Activated naive CD8-positive, alpha-beta T cell treated with anti-CD3 and anti-CD28 coated beads, Interleukin-2, amount 50 U/mL, for 24 hours (primary cell): ENCODE measurements around the gene CHEK2.
A peak's percentile ranks its signal among the peaks of the same experiment; 100 is the strongest.

Experiments used
- ATAC-seq: fragments of 150-1000 bp; cut with Tn5 transposase; one replicate; pipeline ENCODE4 v1.10.0; 2021
- DNase-seq: peaks from one replicate; pipeline ENCODE4 v3.0.0; 2021
- H3K27ac Mint-ChIP-seq: one replicate; pipeline ENCODE4 v1.8.0; 2021; ENCODE audit warnings: mild to moderate bottlenecking, mixed read lengths
- H3K27me3 Mint-ChIP-seq: one replicate; pipeline ENCODE4 v1.8.0; 2021; ENCODE audit warnings: mixed read lengths
- H3K36me3 Mint-ChIP-seq: one replicate; pipeline ENCODE4 v1.8.0; 2021; ENCODE audit warnings: low read depth, mixed read lengths
- H3K4me1 Mint-ChIP-seq: one replicate; pipeline ENCODE4 v1.8.0; 2021; ENCODE audit warnings: mixed read lengths
- H3K4me3 Mint-ChIP-seq: one replicate; pipeline ENCODE4 v1.8.0; 2021; ENCODE audit warnings: mild to moderate bottlenecking, moderate library complexity, mixed read lengths
- H3K9me3 Mint-ChIP-seq: one replicate; pipeline ENCODE4 v1.8.0; 2021; ENCODE audit warnings: mixed read lengths

Gene CHEK2

GRCh38 chr22:28741785-28742561 is at the start of gene CHEK2, which contains the start of gene HSCB:
Gene CHEK2 (minus strand): TSS chr22:28741820. CDS start chr22:28734721, 7,099 bp downstream.
Gene HSCB (plus strand): TSS chr22:28742039. CDS start chr22:28742096, 57 bp downstream.
- Mint-ChIP-seq H3K4me1 (peaks cover 29% of the 10 kb centered on the region), H3K27ac (peak within 1 kb of the TSS; percentile 84)

DNA sequence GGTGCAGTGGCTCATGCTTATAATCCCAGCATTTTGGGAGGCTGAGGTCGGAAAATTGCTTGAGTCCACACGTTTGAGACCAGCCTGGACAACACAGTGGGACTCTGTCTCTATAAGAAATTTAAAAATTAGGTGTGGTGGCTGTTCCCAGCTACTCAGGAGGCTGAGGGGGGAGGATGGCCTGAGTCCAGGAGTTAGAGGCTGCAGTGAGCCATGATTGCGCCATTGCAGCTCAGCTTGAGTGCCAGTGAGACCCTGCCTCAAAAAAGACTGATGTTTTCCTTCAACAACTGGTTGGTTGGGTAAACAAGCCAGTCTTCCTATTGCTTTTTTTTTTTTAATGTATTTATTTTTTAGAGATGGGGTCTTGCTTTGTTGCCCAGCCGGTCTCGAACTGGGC is 49.5 kb upstream of the CHEK2 start:
- peaks cover 47% of the 10 kb centered on the region for H3K4me1 Mint-ChIP-seq
- peaks cover 34% of the 10 kb centered on the region for H3K36me3 Mint-ChIP-seq
- ATAC-seq, result no peak
- H3K9me3 Mint-ChIP-seq, result no peaks in the 10 kb centered on the region
- no peak overlapping the region for H3K4me3 Mint-ChIP-seq
- H3K27ac Mint-ChIP-seq, result no peak overlapping the region
- no peaks in the 10 kb centered on the region for H3K27me3 Mint-ChIP-seq
- no peak for DNase-seq

More at GRCh38 chr22:28741785-28742561, at the start of gene CHEK2, which contains the start of gene HSCB:
- Mint-ChIP-seq H3K27me3 (peaks cover 2% of the 10 kb centered on the region), H3K9me3 (no peaks in the 10 kb centered on the region), H3K4me3 (peak within 1 kb of the TSS; percentile 87), H3K36me3 (peaks cover 21% of the 10 kb centered on the region)
- ATAC-seq (peak; percentile 94), DNase-seq (peak; percentile 95)

DNA sequence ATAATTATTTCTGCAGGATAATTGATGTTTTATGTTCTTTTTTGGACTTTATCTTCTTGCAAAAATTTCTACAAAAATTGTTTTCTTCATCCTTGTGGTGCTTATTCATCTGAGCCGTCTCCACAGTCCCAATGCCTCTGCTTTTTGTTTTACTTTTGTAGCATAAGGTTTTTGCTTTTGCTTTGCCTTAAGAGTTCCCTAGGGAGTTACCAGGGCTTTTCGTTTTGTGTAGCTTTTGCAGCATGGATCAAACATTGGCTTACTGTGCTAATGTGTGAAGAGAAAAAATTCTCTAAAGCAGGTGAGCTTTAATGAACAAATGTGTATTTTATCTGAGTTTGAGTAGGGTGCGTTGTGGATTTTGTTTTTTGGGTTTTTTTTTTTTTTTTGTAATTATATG is 47.0 kb upstream of the CHEK2 start:
- Mint-ChIP-seq H3K27me3 (no peaks in the 10 kb centered on the region), H3K4me1 (peaks cover 27% of the 10 kb centered on the region), H3K9me3 (no peaks in the 10 kb centered on the region), H3K4me3 (no peak overlapping the region), H3K36me3 (peaks cover 23% of the 10 kb centered on the region), H3K27ac (peak overlapping the region; percentile 23)
- ATAC-seq (no peak), DNase-seq (no peak)

DNA sequence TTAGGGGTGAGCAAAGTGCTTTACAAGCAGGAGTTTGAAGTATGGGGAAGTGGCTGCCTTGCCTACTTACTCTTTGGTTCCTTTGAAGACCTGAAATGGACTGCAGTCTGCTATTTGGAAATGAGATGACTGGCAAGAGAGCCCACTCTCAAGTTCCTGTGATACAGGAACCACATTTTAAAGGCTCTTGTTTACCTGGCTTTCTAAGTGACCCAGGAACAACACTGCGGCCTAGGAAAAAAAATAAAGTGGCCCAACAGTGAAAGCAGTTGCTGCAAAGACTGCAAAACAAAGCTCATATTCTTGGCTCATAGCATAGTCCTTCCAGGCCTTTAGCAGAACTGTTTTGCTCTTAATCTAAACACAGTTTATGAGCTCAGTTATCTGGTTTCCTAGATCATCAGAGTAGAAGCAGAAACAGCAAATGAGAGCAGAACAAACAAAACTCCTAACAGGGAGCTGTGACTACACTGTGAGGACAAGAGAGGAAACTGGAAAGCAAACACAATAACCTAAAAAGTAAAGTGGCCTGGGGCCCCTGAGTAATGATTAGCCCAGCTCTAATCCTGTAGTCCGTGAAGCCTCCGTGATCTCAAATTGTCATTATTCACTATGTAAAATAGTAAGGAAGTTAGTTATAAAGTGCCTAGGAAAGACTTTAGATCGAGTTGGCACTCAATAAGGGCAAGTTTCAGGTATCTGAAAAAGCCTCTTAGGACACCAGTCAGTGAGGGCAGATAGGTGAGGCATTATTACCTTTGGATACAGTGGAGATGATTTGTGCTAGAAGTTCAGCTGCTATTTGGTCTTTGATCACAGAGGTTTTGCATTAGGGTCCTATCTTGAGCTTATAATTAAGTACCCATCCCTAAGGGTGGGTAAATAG is 42.4 kb upstream of the CHEK2 start:
- no peak for ATAC-seq
- no peak for DNase-seq
- H3K27me3 Mint-ChIP-seq, result no peaks in the 10 kb centered on the region
- H3K27ac Mint-ChIP-seq, result no peak overlapping the region
- no peak overlapping the region for H3K4me3 Mint-ChIP-seq
- peaks cover 31% of the 10 kb centered on the region for H3K36me3 Mint-ChIP-seq
- H3K4me1 Mint-ChIP-seq, result peaks cover 6% of the 10 kb centered on the region
- no peaks in the 10 kb centered on the region for H3K9me3 Mint-ChIP-seq

- Mint-ChIP-seq H3K27ac (no peak overlapping the region), H3K9me3 (no peaks in the 10 kb centered on the region), H3K27me3 (no peaks in the 10 kb centered on the region), H3K4me3 (no peak overlapping the region), H3K4me1 (peaks cover 11% of the 10 kb centered on the region), H3K36me3 (peaks cover 25% of the 10 kb centered on the region)
- DNase-seq (no peak), ATAC-seq (no peak)
Measured at GRCh38 chr22:28780296-28780695, 38.7 kb upstream of the CHEK2 start.

- ATAC-seq, result no peak
- no peak overlapping the region for H3K27ac Mint-ChIP-seq
- H3K9me3 Mint-ChIP-seq, result no peaks in the 10 kb centered on the region
- H3K4me1 Mint-ChIP-seq, result peaks cover 13% of the 10 kb centered on the region
- H3K36me3 Mint-ChIP-seq, result peaks cover 24% of the 10 kb centered on the region
- H3K27me3 Mint-ChIP-seq, result no peaks in the 10 kb centered on the region
- no peak for DNase-seq
- no peak overlapping the region for H3K4me3 Mint-ChIP-seq
Measured at GRCh38 chr22:28779833-28780232, 38.2 kb upstream of the CHEK2 start.

DNA sequence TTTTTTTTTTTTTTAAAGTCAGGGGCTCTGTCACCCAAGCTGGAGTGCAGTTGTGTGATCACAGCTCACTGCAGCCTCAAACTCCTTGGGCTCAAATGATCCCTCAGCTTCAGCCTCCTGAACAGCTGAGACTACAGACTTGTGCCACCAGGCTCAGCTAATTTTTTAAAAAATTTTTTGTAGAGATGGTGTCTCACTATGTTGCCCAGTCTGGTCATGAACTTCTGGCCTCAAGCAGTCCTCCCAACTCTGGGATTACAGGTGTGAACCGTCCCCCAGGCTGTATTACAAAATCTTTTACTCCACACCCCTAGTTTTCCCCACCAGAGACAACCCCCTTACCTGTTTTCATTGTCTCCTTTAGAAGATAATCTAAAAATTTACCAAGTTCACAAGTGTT is 32.8 kb upstream of the CHEK2 start:
- no peak for DNase-seq
- peak overlapping the region; percentile 98 for H3K4me3 Mint-ChIP-seq

GRCh38 chr22:28773461-28773867 is 31.8 kb upstream of the CHEK2 start:
- ATAC-seq, result peak; percentile 55
- peak overlapping the region; percentile 98 for H3K4me3 Mint-ChIP-seq
- H3K9me3 Mint-ChIP-seq, result no peaks in the 10 kb centered on the region
- peak overlapping the region; percentile 98 for H3K27ac Mint-ChIP-seq
- DNase-seq, result no peak
- no peaks in the 10 kb centered on the region for H3K27me3 Mint-ChIP-seq
- H3K36me3 Mint-ChIP-seq, result peaks cover 18% of the 10 kb centered on the region
- H3K4me1 Mint-ChIP-seq, result peaks cover 26% of the 10 kb centered on the region

More for the DNA sequence above, 32.8 kb upstream of the CHEK2 start:
- Mint-ChIP-seq H3K27ac (peak overlapping the region; percentile 40), H3K9me3 (no peaks in the 10 kb centered on the region), H3K4me1 (peaks cover 30% of the 10 kb centered on the region), H3K27me3 (no peaks in the 10 kb centered on the region), H3K36me3 (peaks cover 18% of the 10 kb centered on the region)
- no peak for ATAC-seq

- Mint-ChIP-seq H3K4me1 (peaks cover 26% of the 10 kb centered on the region), H3K27me3 (no peaks in the 10 kb centered on the region), H3K36me3 (peaks cover 18% of the 10 kb centered on the region), H3K27ac (peak within 1 kb of the TSS; percentile 98), H3K9me3 (no peaks in the 10 kb centered on the region), H3K4me3 (peak within 1 kb of the TSS; percentile 98)
- DNase-seq (peak; percentile 92), ATAC-seq (peak; percentile 93)
Measured at GRCh38 chr22:28772633-28773460, 31.2 kb upstream of the CHEK2 start, which contains the start of gene CCDC117. Gene CCDC117 (plus strand): TSS chr22:28772695. CDS start chr22:28772850, 155 bp downstream.

GRCh38 chr22:28771195-28771791 is 29.7 kb upstream of the CHEK2 start:
- DNase-seq (no peak), ATAC-seq (no peak)
- Mint-ChIP-seq H3K9me3 (no peaks in the 10 kb centered on the region), H3K36me3 (peaks cover 18% of the 10 kb centered on the region), H3K4me1 (peaks cover 26% of the 10 kb centered on the region), H3K4me3 (no peak overlapping the region), H3K27ac (no peak overlapping the region), H3K27me3 (no peaks in the 10 kb centered on the region)

DNA sequence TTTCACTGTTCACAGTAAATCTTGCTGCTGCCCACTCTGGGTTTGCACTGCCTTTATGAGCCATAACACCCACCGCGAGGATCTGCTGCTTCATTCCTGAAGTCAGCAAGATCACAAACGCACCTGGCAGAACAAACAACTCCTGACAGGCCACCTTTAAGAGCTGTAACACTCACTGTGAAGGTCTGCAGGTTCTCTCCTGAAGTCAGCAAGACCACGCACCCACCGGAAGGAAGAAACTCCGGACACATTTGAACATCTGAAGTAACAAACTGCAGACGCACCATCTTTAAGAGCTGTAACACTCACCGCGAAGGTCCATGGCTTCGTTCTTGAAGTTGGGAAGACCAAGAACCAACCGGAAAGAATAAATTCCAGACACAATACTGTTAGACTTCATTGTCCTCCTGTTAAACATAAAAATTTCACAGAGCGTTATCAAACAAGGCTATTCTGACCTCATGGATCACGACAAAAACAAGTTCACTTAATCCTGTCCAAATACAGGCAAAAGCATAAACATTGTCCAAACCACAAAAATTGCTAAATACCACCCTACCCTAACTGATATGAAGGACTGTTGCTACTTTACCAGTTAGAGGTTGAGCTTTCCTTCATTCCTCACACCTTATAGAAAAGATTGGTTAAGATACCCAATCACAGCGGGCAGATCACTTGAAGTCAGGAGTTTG is 27.9 kb upstream of the CHEK2 start:
- ATAC-seq (no peak), DNase-seq (no peak)
- no peaks in the 10 kb centered on the region for H3K9me3 Mint-ChIP-seq
- H3K4me1 Mint-ChIP-seq, result peaks cover 15% of the 10 kb centered on the region
- no peak overlapping the region for H3K27ac Mint-ChIP-seq
- H3K27me3 Mint-ChIP-seq, result no peaks in the 10 kb centered on the region
- H3K4me3 Mint-ChIP-seq, result no peak overlapping the region
- H3K36me3 Mint-ChIP-seq, result peaks cover 8% of the 10 kb centered on the region

DNA sequence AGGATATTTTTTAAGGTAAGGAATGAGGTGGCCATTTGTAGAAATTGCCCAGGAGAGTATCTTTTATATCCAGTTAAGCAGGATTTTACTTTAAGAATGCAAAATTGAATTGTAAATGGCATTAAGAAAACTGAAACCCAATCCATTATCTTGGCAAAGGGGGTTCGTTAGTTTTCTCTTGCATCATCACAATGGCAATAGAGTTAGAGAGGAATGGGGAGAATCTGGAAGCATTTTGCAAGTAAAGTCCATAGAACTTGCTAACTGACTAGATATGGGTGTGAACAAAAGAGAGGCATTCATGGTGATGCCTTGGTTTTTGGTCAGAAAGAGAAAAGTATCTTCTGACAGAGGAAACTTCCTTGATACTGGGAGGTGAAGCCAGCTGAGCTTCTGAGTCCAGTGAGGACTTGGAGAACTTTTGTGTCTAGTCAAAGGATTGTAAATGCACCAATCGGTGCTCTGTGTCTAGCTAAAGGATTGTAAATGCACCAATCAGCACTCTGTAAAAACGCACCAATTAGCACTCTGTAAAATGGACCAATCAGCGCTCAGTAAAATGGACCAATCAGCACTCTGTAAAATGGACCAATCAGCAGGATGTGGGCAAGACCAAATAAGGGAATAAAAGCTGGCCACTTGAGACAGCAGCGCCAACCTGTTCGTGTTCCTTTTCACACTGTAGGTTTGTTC is 27.2 kb upstream of the CHEK2 start:
- no peak overlapping the region for H3K27ac Mint-ChIP-seq
- no peaks in the 10 kb centered on the region for H3K9me3 Mint-ChIP-seq
- no peak overlapping the region for H3K4me3 Mint-ChIP-seq
- peaks cover 6% of the 10 kb centered on the region for H3K36me3 Mint-ChIP-seq
- H3K27me3 Mint-ChIP-seq, result no peaks in the 10 kb centered on the region
- DNase-seq, result no peak
- H3K4me1 Mint-ChIP-seq, result peaks cover 9% of the 10 kb centered on the region
- no peak for ATAC-seq

GRCh38 chr22:28766628-28767027 is 25.0 kb upstream of the CHEK2 start:
- DNase-seq, result no peak
- no peaks in the 10 kb centered on the region for H3K27me3 Mint-ChIP-seq
- H3K9me3 Mint-ChIP-seq, result no peaks in the 10 kb centered on the region
- H3K4me3 Mint-ChIP-seq, result no peak overlapping the region
- no peaks in the 10 kb centered on the region for H3K36me3 Mint-ChIP-seq
- H3K4me1 Mint-ChIP-seq, result no peaks in the 10 kb centered on the region
- ATAC-seq, result no peak
- no peak overlapping the region for H3K27ac Mint-ChIP-seq
